ENCODE results near the gene TP53I13. TPM values are rescaled to one million over a fixed set of nuclear protein-coding genes. Genes with fewer than 3 reads are reported as not detected.

TP53I13 gene
- total RNA-seq, 2 donors from 2014 or later: 48.8 to 67.0 TPM

DNA sequence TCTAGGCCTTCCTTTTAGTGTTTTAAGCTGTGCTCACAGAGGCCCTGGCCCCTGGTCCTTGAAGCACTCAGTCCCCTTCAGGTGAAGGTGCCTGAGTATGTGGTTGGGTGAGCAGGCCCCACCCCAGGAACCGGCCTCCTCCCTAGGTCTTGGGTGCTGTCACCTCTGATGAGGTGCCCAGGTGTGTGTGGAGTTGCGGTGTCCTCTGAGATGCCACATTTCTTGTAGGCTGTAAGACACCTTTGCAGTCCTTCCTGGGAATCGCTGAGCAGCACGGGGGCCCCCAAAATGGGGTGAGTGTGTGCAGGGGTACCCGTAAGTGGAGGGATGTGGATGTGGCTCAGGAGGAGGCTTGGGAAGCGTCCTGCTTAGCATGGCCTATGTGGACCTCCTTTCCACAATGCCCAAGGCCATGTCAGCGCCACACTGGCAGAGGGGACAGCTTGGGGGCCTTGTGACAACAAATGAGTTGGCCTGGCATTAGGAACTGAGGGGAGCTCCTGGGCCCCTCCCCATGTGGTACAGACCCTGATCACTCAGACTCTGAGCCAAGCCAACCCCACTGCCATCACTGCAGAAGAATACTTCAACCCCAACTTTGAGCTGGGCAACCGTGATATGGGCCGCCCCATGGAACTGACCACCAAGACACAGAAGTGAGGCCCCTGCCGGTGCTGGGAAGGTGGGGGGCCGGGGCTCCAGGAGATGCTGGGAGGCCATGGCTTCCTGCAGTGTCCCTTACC, 43.0 kb downstream of the TP53I13 start:
- DNase-seq (ENCODE audit: low spot score): no peak
- no peak overlapping the region for H3K4me3 ChIP-seq
- H3K36me3 ChIP-seq: no peaks in the 10 kb centered on the region
- no peaks in the 10 kb centered on the region for H3K27me3 ChIP-seq
- H3K4me1 ChIP-seq: peaks cover 0 to 41% of the 10 kb centered on the region in 2 donors
- no peaks in the 10 kb centered on the region for H3K9me3 ChIP-seq
- TF ChIP-seq, protein P1, sequence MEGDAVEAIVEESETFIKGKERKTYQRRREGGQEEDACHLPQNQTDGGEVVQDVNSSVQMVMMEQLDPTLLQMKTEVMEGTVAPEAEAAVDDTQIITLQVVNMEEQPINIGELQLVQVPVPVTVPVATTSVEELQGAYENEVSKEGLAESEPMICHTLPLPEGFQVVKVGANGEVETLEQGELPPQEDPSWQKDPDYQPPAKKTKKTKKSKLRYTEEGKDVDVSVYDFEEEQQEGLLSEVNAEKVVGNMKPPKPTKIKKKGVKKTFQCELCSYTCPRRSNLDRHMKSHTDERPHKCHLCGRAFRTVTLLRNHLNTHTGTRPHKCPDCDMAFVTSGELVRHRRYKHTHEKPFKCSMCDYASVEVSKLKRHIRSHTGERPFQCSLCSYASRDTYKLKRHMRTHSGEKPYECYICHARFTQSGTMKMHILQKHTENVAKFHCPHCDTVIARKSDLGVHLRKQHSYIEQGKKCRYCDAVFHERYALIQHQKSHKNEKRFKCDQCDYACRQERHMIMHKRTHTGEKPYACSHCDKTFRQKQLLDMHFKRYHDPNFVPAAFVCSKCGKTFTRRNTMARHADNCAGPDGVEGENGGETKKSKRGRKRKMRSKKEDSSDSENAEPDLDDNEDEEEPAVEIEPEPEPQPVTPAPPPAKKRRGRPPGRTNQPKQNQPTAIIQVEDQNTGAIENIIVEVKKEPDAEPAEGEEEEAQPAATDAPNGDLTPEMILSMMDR (IDR thresholded peaks at IDR 0.05): no peak
- H3K27ac ChIP-seq: no peak overlapping the region

DNA sequence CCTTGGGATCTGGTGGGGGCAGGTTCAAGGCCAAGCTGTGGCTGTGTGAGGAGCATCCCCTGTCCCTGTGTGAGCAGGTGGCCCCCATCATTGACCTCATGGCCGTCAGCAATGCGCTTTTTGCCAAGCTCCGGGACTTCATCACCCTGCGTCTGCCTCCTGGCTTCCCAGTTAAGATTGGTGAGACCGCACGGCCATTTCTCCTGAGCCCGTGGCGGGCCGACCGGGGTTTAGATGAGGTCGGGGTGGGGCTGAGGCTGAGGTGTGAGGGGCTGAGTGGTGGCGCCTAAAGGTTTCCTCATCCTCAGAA, 43.5 kb downstream of the TP53I13 start:
- H3K9me3 ChIP-seq: no peaks in the 10 kb centered on the region
- peaks cover 0 to 47% of the 10 kb centered on the region in 2 donors for H3K4me1 ChIP-seq
- DNase-seq (ENCODE audit: low spot score): no peak
- H3K27me3 ChIP-seq: no peaks in the 10 kb centered on the region
- TF ChIP-seq, protein P1 (IDR thresholded peaks at IDR 0.05): no peak
- H3K36me3 ChIP-seq: no peaks in the 10 kb centered on the region
- no peak overlapping the region for H3K27ac ChIP-seq
- H3K4me3 ChIP-seq: no peak overlapping the region

GRCh38 chr17:29612404-29613280, 44.1 kb downstream of the TP53I13 start:
- Histone ChIP-seq H3K36me3 (no peaks in the 10 kb centered on the region), H3K4me3 (peak overlapping the region; percentile 16 to 44), H3K9me3 (no peaks in the 10 kb centered on the region), H3K4me1 (peaks cover 0 to 53% of the 10 kb centered on the region in 2 donors), H3K27me3 (no peaks in the 10 kb centered on the region), H3K27ac (peak overlapping the region in 1 of 2 donors; percentile 11)
- no peak for DNase-seq (ENCODE audit: low spot score)
- TF ChIP-seq, protein P1 (IDR thresholded peaks at IDR 0.05): no peak

GRCh38 chr17:29613352-29613837, 44.9 kb downstream of the TP53I13 start:
- Histone ChIP-seq H3K36me3 (no peaks in the 10 kb centered on the region), H3K4me3 (peak overlapping the region; percentile 16 to 44), H3K27ac (peak overlapping the region in 1 of 2 donors; percentile 12), H3K4me1 (peaks cover 0 to 60% of the 10 kb centered on the region in 2 donors), H3K27me3 (no peaks in the 10 kb centered on the region), H3K9me3 (no peaks in the 10 kb centered on the region)
- peak; percentile 95 for DNase-seq (ENCODE audit: low spot score)
- TF ChIP-seq, protein P1 (IDR thresholded peaks at IDR 0.05): peak; percentile 93 to 96

- Histone ChIP-seq H3K36me3 (no peaks in the 10 kb centered on the region), H3K4me1 (peaks cover 0 to 65% of the 10 kb centered on the region in 2 donors), H3K27me3 (no peaks in the 10 kb centered on the region), H3K27ac (peak overlapping the region in 1 of 2 donors; percentile 12), H3K4me3 (peak overlapping the region in 1 of 2 donors; percentile 44), H3K9me3 (no peaks in the 10 kb centered on the region)
- no peak for DNase-seq (ENCODE audit: low spot score)
- TF ChIP-seq, protein P1 (IDR thresholded peaks at IDR 0.05): no peak
Observed at GRCh38 chr17:29613856-29614255, 45.4 kb downstream of the TP53I13 start.

Data from right atrium auricular region (tissue), 2 donors.